ENCODE results near the gene TMEM238L.

Gene TMEM238L

GRCh38 chr17:10757067-10757466 is 46.8 kb downstream of the TMEM238L start:
- Histone ChIP-seq H3K9ac (ENCODE audit: low read length) (no peak overlapping the region), H3K27ac (ENCODE audit: low read length) (no peak overlapping the region), H3K4me3 (ENCODE audit: low read length) (no peak overlapping the region), H2AFZ (ENCODE audit: low read depth, low read length) (no peak overlapping the region), H3K9me3 (ENCODE audit: insufficient read depth, low read length) (no peaks in the 10 kb centered on the region), H3K27me3 (ENCODE audit: low read depth, low read length) (no peaks in the 10 kb centered on the region), H3K79me2 (ENCODE audit: low read length) (no peaks in the 10 kb centered on the region), H3K4me1 (ENCODE audit: low read length) (no peaks in the 10 kb centered on the region), H3K4me2 (ENCODE audit: low read length) (no peak overlapping the region), H3K36me3 (replicated peaks; ENCODE audit: low read depth, low read length) (no peaks in the 10 kb centered on the region), H4K20me1 (ENCODE audit: insufficient read depth, low read length) (no peaks in the 10 kb centered on the region)
- no peak for TF ChIP-seq EZH2phosphoT487 (IDR thresholded peaks at IDR 0.05; ENCODE audit: low read depth)
- no peak for TF ChIP-seq CTCF (IDR thresholded peaks at IDR 0.05; ENCODE audit: low read depth, low read length)

GRCh38 chr17:10756619-10757018 is 47.3 kb downstream of the TMEM238L start:
- no peaks in the 10 kb centered on the region for H4K20me1 ChIP-seq (ENCODE audit: insufficient read depth, low read length)
- H3K4me3 ChIP-seq (ENCODE audit: low read length) = no peak overlapping the region
- no peak overlapping the region for H3K9ac ChIP-seq (ENCODE audit: low read length)
- no peak overlapping the region for H2AFZ ChIP-seq (ENCODE audit: low read depth, low read length)
- H3K27ac ChIP-seq (ENCODE audit: low read length) = no peak overlapping the region
- no peaks in the 10 kb centered on the region for H3K27me3 ChIP-seq (ENCODE audit: low read depth, low read length)
- no peaks in the 10 kb centered on the region for H3K36me3 ChIP-seq (replicated peaks; ENCODE audit: low read depth, low read length)
- TF ChIP-seq EZH2phosphoT487 (IDR thresholded peaks at IDR 0.05; ENCODE audit: low read depth) (no peak), CTCF (IDR thresholded peaks at IDR 0.05; ENCODE audit: low read depth, low read length) (no peak)
- H3K4me1 ChIP-seq (ENCODE audit: low read length) = no peaks in the 10 kb centered on the region
- no peaks in the 10 kb centered on the region for H3K9me3 ChIP-seq (ENCODE audit: insufficient read depth, low read length)
- H3K4me2 ChIP-seq (ENCODE audit: low read length) = no peak overlapping the region
- no peaks in the 10 kb centered on the region for H3K79me2 ChIP-seq (ENCODE audit: low read length)

GRCh38 chr17:10756185-10756584 is 47.7 kb downstream of the TMEM238L start:
- Histone ChIP-seq H2AFZ (ENCODE audit: low read depth, low read length) (no peak overlapping the region), H3K27ac (ENCODE audit: low read length) (no peak overlapping the region), H3K4me2 (ENCODE audit: low read length) (no peak overlapping the region), H4K20me1 (ENCODE audit: insufficient read depth, low read length) (no peaks in the 10 kb centered on the region), H3K27me3 (ENCODE audit: low read depth, low read length) (no peaks in the 10 kb centered on the region), H3K79me2 (ENCODE audit: low read length) (no peaks in the 10 kb centered on the region), H3K4me3 (ENCODE audit: low read length) (no peak overlapping the region), H3K36me3 (replicated peaks; ENCODE audit: low read depth, low read length) (no peaks in the 10 kb centered on the region), H3K4me1 (ENCODE audit: low read length) (no peaks in the 10 kb centered on the region), H3K9me3 (ENCODE audit: insufficient read depth, low read length) (no peaks in the 10 kb centered on the region), H3K9ac (ENCODE audit: low read length) (no peak overlapping the region)
- TF ChIP-seq CTCF (IDR thresholded peaks at IDR 0.05; ENCODE audit: low read depth, low read length) = no peak
- no peak for TF ChIP-seq EZH2phosphoT487 (IDR thresholded peaks at IDR 0.05; ENCODE audit: low read depth)

GRCh38 chr17:10755592-10756127 is 48.2 kb downstream of the TMEM238L start:
- TF ChIP-seq CTCF (IDR thresholded peaks at IDR 0.05; ENCODE audit: low read depth, low read length) = no peak
- TF ChIP-seq EZH2phosphoT487 (IDR thresholded peaks at IDR 0.05; ENCODE audit: low read depth) = no peak
- Histone ChIP-seq H3K36me3 (replicated peaks; ENCODE audit: low read depth, low read length) (no peaks in the 10 kb centered on the region), H3K4me2 (ENCODE audit: low read length) (no peak overlapping the region), H3K4me1 (ENCODE audit: low read length) (no peaks in the 10 kb centered on the region), H3K79me2 (ENCODE audit: low read length) (no peaks in the 10 kb centered on the region), H3K27ac (ENCODE audit: low read length) (no peak overlapping the region), H2AFZ (ENCODE audit: low read depth, low read length) (no peak overlapping the region), H3K4me3 (ENCODE audit: low read length) (no peak overlapping the region), H3K9me3 (ENCODE audit: insufficient read depth, low read length) (no peaks in the 10 kb centered on the region), H3K9ac (ENCODE audit: low read length) (no peak overlapping the region), H4K20me1 (ENCODE audit: insufficient read depth, low read length) (no peaks in the 10 kb centered on the region), H3K27me3 (ENCODE audit: low read depth, low read length) (no peaks in the 10 kb centered on the region)

Measured in OCI-LY3 (cell line).